NOMO-1 treated with dmso at 0.1 percent for 144 hours (cell line): ENCODE data around the gene HIVEP3.

Source experiments
- DNase-seq: peaks from one replicate; lab custom pipeline; 2025; ENCODE audit not compliant: unreplicated experiment; lab: John Stamatoyannopoulos, UW

Gene HIVEP3

GRCh38 chr1:41657679-41658295, 260.9 kb downstream of the HIVEP3 start:
- no peak for DNase-seq

GRCh38 chr1:41656825-41657500, 261.8 kb downstream of the HIVEP3 start:
- DNase-seq, result no peak

GRCh38 chr1:41656068-41656467, 262.7 kb downstream of the HIVEP3 start:
- no peak for DNase-seq

GRCh38 chr1:41655632-41656031, 263.1 kb downstream of the HIVEP3 start:
- DNase-seq, result no peak

GRCh38 chr1:41653574-41653973, 265.1 kb downstream of the HIVEP3 start:
- DNase-seq, result no peak

- DNase-seq, result no peak
Observed at GRCh38 chr1:41652384-41653265, 266.1 kb downstream of the HIVEP3 start.

GRCh38 chr1:41650028-41650880, 268.5 kb downstream of the HIVEP3 start:
- DNase-seq, result no peak

- DNase-seq, result no peak
Observed at GRCh38 chr1:41649396-41650027, 269.2 kb downstream of the HIVEP3 start.

GRCh38 chr1:41648844-41649243, 269.9 kb downstream of the HIVEP3 start:
- DNase-seq, result no peak

- DNase-seq, result no peak
Observed at GRCh38 chr1:41648230-41648629, 270.5 kb downstream of the HIVEP3 start.

- DNase-seq, result no peak
Observed at GRCh38 chr1:41647221-41648135, 271.2 kb downstream of the HIVEP3 start.

- no peak for DNase-seq
Observed at GRCh38 chr1:41646186-41646585, 272.5 kb downstream of the HIVEP3 start.

GRCh38 chr1:41645062-41645461, 273.7 kb downstream of the HIVEP3 start:
- DNase-seq, result no peak

GRCh38 chr1:41642922-41643821, 275.6 kb downstream of the HIVEP3 start:
- no peak for DNase-seq

- DNase-seq, result no peak
Observed at GRCh38 chr1:41641941-41642527, 276.7 kb downstream of the HIVEP3 start.

GRCh38 chr1:41641475-41641814, 277.3 kb downstream of the HIVEP3 start:
- no peak for DNase-seq

- DNase-seq, result no peak
Observed at GRCh38 chr1:41640756-41641474, 277.8 kb downstream of the HIVEP3 start.
